ENCODE data around the gene ACSL5.

The ACSL5 gene

DNA sequence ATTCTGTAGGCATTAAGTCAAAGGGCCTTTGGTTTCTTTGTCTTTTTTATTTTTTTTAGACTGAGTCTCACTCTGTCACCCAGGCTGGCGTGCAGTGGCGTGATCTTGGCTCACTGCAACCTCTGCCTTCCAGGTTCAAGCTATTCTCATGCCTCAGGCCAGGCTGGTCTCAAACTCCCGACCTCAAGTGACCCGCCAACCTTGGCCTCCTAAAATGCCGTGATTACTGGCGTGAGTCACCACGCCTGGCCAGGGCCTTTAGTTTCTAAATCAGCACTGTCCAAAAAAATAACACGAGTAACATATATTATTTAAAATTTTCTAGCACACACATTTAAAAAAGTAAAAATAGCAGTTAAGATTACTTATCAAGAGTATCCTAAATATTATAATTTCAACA lies 11.1 kb upstream of the ACSL5 start:
- peak overlapping the region; percentile 92 for H3K27ac ChIP-seq
- no peak for TF ChIP-seq ZFX (IDR thresholded peaks at IDR 0.05)
- TF ChIP-seq, protein P1, sequence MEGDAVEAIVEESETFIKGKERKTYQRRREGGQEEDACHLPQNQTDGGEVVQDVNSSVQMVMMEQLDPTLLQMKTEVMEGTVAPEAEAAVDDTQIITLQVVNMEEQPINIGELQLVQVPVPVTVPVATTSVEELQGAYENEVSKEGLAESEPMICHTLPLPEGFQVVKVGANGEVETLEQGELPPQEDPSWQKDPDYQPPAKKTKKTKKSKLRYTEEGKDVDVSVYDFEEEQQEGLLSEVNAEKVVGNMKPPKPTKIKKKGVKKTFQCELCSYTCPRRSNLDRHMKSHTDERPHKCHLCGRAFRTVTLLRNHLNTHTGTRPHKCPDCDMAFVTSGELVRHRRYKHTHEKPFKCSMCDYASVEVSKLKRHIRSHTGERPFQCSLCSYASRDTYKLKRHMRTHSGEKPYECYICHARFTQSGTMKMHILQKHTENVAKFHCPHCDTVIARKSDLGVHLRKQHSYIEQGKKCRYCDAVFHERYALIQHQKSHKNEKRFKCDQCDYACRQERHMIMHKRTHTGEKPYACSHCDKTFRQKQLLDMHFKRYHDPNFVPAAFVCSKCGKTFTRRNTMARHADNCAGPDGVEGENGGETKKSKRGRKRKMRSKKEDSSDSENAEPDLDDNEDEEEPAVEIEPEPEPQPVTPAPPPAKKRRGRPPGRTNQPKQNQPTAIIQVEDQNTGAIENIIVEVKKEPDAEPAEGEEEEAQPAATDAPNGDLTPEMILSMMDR (conservative IDR thresholded peaks at IDR 0.05), result no peak

- H3K27ac ChIP-seq, result peak overlapping the region; percentile 92
- TF ChIP-seq, protein P1 (conservative IDR thresholded peaks at IDR 0.05), result no peak
- no peak for TF ChIP-seq ZFX (IDR thresholded peaks at IDR 0.05)
These were observed 9.9 kb upstream of the ACSL5 start for GRCh38 chr10:112363696-112364688.

GRCh38 chr10:112365014-112365432 lies 8.9 kb upstream of the ACSL5 start:
- TF ChIP-seq, protein P1 (conservative IDR thresholded peaks at IDR 0.05), result no peak
- TF ChIP-seq ZFX (IDR thresholded peaks at IDR 0.05), result no peak
- peak overlapping the region; percentile 92; the same call in 1 of the 2 replicates for H3K27ac ChIP-seq

- H3K27ac ChIP-seq, result no peak overlapping the region
- TF ChIP-seq ZFX (IDR thresholded peaks at IDR 0.05), result no peak
- TF ChIP-seq, protein P1 (conservative IDR thresholded peaks at IDR 0.05), result no peak
These were observed 8.5 kb upstream of the ACSL5 start for GRCh38 chr10:112365451-112365850.

DNA sequence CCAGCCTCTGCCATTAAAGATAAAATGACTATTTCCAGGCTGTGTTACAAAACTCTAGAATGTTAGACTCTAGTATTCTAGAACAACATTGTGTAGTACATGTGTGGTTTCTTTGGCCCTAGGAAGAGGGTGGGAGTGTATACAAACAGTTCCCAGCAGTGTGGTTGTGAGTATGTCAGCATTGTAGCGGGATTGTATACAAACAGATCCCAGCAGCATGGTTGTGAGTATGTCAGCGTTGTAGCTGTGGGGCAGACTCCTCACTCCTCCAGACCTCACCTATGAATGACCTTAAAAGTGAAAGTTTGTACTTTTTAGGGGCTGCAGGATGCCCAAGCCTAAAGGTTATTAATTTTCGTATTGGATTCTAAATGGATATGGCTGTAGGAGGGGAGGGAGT lies 6.9 kb upstream of the ACSL5 start:
- TF ChIP-seq, protein P1 (conservative IDR thresholded peaks at IDR 0.05), result no peak
- no peak for TF ChIP-seq ZFX (IDR thresholded peaks at IDR 0.05)

GRCh38 chr10:112367516-112367915 lies 6.4 kb upstream of the ACSL5 start:
- TF ChIP-seq, protein P1 (conservative IDR thresholded peaks at IDR 0.05), result no peak
- TF ChIP-seq ZFX (IDR thresholded peaks at IDR 0.05), result no peak
- H3K27ac ChIP-seq, result no peak overlapping the region

More for the DNA sequence above, 6.9 kb upstream of the ACSL5 start:
- no peak overlapping the region for H3K27ac ChIP-seq
